HG03108 (cell line): ENCODE measurements around the gene BRCA2.
"Not testable (repeated sequence)": the region's sequence is repeated elsewhere in the genome, so short reads cannot be mapped to it uniquely, and the experiment has no call there.

Experiments
- ATAC-seq: cut with Tn5 transposase; IDR thresholded peaks from one replicate; pipeline ENCODE4 v1.9.1; 2021; ENCODE audit warnings: moderate library complexity; ENCODE audit not compliant: unreplicated experiment

The BRCA2 gene

GRCh38 chr13:32309312-32310133 lies 5.8 kb upstream of the BRCA2 start:
- no peak for ATAC-seq

- peak; percentile 61 for ATAC-seq
These were observed 5.1 kb upstream of the BRCA2 start for GRCh38 chr13:32310134-32310706.

GRCh38 chr13:32311188-32311897 lies 4.0 kb upstream of the BRCA2 start:
- no peak for ATAC-seq

GRCh38 chr13:32314271-32315237 lies 754 bp upstream of the BRCA2 start:
- ATAC-seq, result peak; percentile 1

GRCh38 chr13:32316028-32316339 lies 676 bp downstream of the BRCA2 start:
- ATAC-seq, result peak; percentile 37

GRCh38 chr13:32316501-32316900 lies 1.2 kb downstream of the BRCA2 start:
- no peak for ATAC-seq

GRCh38 chr13:32317716-32318465 lies 2.6 kb downstream of the BRCA2 start:
- ATAC-seq, result no peak

GRCh38 chr13:32320528-32320927 lies 5.2 kb downstream of the BRCA2 start:
- no peak for ATAC-seq

- ATAC-seq, result no peak
These were observed 8.6 kb downstream of the BRCA2 start for GRCh38 chr13:32323912-32324311.

GRCh38 chr13:32330441-32330840 lies 15.1 kb downstream of the BRCA2 start:
- no peak for ATAC-seq

- no peak for ATAC-seq
These were observed 19.4 kb downstream of the BRCA2 start for GRCh38 chr13:32334671-32335070.

- no peak for ATAC-seq
These were observed 25.6 kb downstream of the BRCA2 start for GRCh38 chr13:32340914-32341313.

- ATAC-seq, result no peak
These were observed 32.3 kb downstream of the BRCA2 start for GRCh38 chr13:32347651-32348050.

- ATAC-seq, result not testable (repeated sequence)
These were observed 35.6 kb downstream of the BRCA2 start for GRCh38 chr13:32350839-32351441.

- no peak for ATAC-seq
These were observed 38.7 kb downstream of the BRCA2 start for GRCh38 chr13:32354040-32354439.

GRCh38 chr13:32355935-32356334 lies 40.6 kb downstream of the BRCA2 start:
- ATAC-seq, result not testable (repeated sequence)

- ATAC-seq, result no peak
These were observed 47.3 kb downstream of the BRCA2 start for GRCh38 chr13:32362574-32362973.

GRCh38 chr13:32370805-32371204 lies 55.5 kb downstream of the BRCA2 start:
- no peak for ATAC-seq

- ATAC-seq, result no peak
These were observed 61.5 kb downstream of the BRCA2 start for GRCh38 chr13:32376642-32377415.
